ENCODE results near the gene FSHR.

FSHR gene

DNA sequence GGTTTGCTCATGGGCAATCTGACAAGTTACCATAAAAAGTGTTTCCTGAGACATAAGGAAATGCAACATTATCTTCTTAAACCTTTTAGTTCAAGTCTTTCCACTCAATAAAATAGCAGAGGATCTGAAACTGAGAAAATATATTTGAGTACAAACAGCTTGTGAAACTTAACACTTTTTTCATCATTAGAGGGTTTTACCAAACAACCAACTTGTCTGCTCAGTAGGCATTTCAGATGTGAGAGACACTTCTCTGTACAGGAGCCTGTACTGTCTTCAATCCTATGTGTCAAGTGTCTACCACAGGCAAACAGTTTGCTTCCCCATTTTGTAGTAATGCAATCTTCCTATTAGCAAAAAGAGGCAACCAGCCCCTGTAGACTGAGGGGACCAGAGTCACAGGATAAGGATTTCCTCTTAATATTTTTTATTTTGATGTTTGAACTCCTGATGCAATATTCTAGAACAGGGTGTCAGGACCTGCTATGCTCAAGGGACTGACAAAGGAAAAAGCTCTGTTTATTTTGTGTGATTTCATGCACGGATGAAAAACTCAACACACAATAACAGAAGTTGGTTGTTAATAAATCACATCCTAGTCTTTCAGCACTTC lies 239.7 kb downstream of the FSHR start:
- DNase-seq (ENCODE audit: extremely low read depth, low read depth), result no peak
- TF ChIP-seq, protein P1, sequence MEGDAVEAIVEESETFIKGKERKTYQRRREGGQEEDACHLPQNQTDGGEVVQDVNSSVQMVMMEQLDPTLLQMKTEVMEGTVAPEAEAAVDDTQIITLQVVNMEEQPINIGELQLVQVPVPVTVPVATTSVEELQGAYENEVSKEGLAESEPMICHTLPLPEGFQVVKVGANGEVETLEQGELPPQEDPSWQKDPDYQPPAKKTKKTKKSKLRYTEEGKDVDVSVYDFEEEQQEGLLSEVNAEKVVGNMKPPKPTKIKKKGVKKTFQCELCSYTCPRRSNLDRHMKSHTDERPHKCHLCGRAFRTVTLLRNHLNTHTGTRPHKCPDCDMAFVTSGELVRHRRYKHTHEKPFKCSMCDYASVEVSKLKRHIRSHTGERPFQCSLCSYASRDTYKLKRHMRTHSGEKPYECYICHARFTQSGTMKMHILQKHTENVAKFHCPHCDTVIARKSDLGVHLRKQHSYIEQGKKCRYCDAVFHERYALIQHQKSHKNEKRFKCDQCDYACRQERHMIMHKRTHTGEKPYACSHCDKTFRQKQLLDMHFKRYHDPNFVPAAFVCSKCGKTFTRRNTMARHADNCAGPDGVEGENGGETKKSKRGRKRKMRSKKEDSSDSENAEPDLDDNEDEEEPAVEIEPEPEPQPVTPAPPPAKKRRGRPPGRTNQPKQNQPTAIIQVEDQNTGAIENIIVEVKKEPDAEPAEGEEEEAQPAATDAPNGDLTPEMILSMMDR (IDR thresholded peaks at IDR 0.05; ENCODE audit: low read depth, low read length), result no peak
